ENCODE measurements around the gene KIF13A.
"Not testable (repeated sequence)": the region's sequence is repeated elsewhere in the genome, so short reads cannot be mapped to it uniquely, and the experiment has no call there.

Gene KIF13A

DNA sequence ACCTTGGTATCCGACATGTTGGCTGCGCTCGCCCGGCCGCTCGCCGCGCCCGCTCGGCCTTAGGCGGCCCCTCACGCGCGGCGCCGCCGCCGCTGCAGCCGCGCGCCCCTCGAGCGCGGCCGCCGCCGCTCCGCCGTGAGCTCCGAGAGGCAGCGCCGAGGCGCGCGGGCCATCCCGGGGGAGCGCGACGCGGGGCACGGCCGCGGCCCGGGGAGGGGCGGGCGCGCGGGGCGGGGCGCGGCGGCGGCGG lies at the start of gene KIF13A:
TSS of gene KIF13A (minus strand) at position 189 of the 250 bp plus-strand sequence. CDS start at position 17, 172 bp downstream.
- no peak for DNase-seq (ENCODE audit: low read depth in 3 of 3)

DNA sequence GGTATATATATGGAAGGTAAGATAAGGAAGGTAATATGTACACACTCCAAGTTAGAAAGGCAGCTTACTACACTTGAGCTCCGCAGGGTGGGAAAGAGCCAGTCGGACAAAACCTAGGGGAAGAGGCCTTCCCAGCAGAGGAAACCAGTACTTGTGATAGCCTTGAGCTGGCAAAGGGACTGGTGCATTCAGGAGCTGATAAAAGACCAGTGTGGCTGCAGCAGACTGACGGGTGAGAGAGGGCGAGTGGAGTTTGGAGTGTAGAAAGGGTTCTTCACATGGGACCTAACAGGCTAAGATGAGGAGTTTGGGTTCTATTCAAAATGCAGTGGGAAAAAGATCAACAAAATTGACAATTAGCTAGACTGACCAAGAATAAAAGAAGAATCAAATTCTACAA lies 49.3 kb upstream of the KIF13A start:
- DNase-seq (ENCODE audit: low read depth in 3 of 3) = no peak

DNA sequence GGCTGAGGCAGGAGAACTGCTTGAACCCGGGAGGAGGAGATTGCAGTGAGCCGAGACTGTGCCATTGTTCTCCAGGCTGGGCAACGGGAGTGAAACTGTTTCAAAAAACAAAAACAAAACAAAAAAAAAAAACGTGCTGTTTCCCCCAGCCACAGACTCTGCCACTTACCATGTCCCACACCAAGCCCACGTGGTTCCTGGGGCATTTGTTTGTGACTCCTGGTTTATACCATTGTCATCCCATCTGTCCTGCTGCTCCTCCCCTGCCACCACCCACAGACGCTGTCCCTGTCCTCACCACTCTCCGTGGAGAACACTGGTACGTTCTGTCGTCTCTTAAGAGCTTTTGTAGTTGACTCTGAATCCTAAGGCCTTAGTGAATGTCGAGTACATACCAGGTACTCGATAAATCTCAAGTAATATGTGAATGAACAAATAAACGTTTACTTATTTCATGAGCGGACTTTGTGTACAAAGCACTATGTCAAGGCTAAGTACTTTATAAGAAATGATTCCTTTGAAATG lies 48.0 kb upstream of the KIF13A start:
- no peak for DNase-seq (ENCODE audit: low read depth in 3 of 3)

DNA sequence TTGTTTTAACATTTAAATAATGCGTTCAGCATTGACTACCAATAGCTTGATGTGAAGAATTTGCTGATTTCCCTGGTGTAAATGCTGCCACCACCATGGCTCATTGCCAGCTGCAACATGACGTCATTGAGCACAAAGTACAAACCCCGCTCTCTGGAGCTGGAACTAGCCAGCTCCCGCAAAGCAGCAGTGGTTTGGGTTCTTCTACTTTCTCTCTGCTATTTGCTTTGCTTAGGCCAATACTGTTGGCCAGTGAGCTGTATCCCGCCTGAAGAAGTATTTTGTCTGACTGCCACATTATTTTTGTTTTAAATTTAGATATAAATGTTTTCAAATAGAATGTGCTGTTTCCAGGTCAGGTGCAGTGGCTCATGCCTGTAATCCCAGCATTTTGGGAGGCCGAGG lies 47.4 kb upstream of the KIF13A start:
- no peak for DNase-seq (ENCODE audit: low read depth in 3 of 3)

DNA sequence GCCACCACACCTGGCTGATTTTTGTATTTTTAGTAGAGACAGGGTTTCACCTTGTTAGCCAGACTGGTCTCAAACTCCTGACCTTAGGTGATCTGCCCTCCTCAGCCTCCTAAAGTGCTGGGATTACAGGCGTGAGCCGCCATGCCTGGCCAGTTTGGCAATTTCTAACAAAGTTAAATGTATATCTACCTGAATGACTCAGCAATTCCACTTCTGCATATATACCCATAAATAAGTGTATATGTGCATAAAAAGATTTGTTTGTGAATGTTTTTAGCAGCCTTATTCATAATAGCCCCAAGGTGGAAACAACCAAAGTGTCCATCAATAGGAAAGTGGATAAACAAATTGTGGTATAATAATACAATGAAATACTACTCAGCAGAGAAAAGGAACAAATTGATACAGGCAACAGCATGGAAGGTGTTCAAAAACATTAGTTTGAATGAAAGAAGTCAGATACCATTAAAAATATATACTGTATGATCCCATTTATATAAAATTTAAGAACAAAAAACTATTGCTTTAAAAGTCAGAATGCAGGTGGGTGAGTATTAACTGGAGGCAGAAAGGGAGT lies 44.3 kb upstream of the KIF13A start:
- no peak for DNase-seq (ENCODE audit: low read depth in 3 of 3)

DNA sequence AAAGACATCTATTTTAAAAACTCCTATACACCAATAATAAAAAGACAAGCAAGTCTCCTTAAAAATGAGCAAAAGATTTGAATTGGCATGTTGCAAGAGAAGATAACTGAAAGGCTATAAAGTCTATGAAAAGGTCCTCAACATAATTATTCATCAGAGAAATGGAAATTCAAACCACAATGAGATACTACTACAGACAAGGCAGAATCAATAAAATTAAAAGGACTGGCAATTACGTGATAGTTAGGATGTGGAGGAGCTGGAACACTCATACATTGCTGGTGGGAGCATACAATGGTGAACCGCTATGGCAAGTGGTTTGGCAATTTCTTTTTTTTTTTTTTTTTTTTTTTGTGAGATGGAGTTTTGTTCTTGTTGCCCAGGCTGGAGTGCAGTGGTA lies 43.8 kb upstream of the KIF13A start:
- no peak for DNase-seq (ENCODE audit: low read depth in 3 of 3)

DNA sequence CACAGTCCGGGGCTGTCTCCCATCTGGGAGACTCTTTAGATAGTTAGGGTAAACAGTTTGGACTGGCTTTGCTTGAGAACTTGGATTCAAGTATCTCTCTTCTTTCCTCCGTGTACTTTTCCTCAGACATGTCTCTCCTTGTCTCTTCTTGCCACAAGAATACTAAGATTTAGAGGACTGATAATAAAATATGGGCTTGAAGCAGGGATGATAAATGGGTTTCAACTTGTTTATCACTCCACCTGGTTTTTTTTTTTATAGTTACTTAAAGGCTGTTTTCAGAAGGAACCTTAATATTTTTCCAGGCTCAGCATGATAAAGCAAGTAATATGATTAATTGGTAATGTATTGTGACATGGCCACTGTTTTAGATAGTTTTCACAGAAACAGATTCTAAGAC lies 40.9 kb upstream of the KIF13A start:
- DNase-seq (ENCODE audit: low read depth in 3 of 3) = no peak

DNA sequence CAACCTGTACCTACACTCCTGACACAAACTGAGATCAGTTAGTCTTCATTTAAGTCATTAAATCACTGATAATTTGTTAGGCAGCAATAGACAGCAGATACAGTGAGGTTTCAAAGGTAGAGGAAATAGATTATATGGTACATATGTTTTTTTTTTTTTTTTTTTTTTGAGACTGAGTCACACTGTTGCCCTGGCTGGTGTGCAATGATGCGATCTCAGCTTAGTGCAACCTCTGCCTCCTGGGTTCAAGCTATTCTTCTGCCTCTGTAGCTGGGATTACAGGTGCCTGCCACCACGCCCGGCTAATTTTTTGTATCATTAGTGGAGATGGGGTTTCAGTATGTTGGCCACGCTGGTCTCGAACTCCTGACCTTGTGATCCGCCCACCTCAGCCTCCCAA lies 38.2 kb upstream of the KIF13A start:
- no peak for DNase-seq (ENCODE audit: low read depth in 3 of 3)

DNA sequence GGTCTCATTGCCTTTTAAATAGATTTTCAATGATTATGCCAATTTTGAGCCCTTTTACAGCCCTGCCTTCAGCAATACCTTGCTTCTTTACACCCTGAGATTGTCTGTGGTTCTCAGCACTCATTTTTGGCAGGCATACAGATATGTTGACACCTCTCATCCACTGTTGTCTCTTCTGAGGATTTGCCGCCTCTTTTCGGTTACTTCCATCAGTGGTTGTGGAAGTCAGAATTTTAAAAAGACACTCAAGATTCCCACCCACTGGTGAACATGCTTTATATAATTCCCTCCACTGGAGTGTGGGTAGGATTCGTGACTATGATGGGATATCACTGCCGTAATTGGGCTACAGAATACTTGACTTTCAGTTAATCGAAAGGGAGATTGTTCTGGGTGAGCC lies 37.4 kb upstream of the KIF13A start:
- DNase-seq (ENCODE audit: low read depth in 3 of 3) = no peak

DNA sequence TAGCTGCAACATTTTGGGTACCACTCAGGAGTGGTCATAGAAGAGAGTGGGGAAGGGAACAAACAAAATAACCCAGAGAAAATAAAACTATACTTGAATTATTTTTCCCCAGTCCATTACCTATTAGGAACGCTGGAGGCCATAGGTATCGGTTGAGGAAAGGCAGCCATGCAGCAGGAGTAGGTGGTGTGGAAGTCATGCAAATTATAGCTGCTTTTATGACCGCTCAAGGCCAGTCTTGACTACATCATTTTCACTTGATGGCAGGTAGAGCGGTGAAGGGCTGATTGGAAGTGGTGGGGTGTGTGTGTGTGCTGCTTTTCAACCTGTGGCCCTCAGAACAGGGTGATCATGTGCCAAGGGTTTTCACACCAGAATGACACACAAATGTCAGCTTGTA lies 36.5 kb upstream of the KIF13A start:
- DNase-seq (ENCODE audit: low read depth in 3 of 3) = no peak

DNA sequence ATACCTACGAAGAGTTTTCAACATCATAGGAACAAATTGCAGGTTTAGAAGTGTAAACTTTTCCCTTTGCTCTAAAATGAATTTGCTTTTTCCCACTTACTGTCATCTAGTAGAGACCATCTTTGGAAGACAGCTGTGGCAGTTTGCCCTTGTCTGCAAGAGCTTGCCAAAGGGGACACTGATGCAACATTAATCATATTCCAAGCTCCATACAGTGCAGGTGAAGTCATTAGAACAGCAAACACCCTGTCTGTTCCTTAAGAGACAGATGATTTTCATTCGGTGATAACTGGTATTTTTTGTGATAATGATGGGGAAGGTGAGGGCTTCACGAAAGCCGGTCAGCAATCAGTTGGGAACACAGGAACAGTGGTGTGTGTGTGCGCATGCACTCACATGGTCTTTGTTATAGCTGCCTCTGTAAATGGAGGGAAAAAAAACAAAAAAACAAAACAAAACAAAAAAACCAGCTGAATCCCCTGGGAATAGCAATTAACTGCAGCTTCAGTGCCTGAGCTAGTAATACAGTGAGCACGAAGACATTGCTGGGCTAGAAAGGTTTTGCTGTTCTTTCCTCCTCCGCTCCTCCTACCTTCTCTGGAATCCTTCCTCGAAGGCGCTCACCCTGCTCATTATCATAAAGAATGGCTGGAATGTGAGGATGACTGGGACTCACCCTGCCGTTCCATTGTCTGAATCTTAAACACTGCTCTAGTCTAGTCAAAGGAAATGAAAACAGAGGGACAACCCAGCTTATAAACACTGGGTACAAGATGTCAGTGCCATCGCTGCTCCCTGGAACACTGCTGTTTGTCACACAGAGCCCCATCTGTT lies 35.2 kb upstream of the KIF13A start:
- no peak for DNase-seq (ENCODE audit: low read depth in 3 of 3)

DNA sequence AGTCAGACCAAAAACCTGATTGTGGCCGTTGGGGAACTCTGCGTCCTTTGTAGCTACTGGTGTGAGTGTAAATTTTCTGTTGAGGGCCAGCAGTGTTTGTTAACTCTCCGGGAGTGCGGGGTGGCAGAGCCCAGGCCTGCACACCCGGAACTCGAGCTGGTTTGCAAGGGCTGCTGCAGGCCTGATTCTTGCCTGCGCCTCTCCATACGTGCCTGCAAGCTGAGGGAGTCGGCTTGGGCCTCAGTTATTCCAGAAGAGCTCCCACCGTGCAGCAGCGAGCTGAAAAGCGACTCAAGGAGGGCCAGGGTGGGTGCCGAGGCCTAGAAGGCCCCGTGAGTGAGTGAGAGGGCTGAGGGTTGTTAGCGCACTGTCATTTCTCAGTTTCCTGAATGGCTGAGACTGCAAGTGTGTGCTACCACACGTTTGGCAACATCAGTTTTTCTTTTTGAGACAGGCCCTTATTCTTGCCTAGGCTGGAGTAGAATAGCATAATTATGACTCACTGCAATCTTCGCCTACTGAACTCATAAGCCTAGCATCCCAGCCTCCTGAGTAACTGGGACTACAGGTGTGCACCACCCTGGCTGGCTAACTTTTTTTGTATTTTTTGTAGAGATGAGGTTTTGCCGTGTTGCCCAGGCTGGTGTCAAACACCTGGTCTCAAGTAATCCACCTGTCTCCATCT lies 33.9 kb upstream of the KIF13A start:
- DNase-seq (ENCODE audit: low read depth in 3 of 3) = no peak

DNA sequence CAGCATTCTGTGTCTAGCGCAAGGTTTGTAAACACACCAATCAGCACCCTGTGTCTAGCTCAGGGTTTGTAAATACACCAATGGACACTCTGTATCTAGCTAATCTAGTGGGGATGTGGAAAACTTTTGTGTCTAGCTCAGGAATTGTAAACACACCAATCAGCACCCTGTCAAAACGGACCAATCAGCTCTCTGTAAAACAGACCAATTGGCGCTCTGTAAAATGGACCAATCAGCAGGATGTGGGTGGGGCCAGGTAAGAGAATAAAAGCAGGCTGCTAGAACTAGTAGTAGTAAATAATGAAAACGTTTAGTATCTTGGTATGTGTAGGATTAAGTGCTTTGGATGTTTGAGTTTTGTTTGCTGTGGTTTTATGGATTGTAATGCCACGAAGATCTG lies 33.1 kb upstream of the KIF13A start:
- not testable (repeated sequence) for DNase-seq (ENCODE audit: low read depth in 3 of 3)

DNA sequence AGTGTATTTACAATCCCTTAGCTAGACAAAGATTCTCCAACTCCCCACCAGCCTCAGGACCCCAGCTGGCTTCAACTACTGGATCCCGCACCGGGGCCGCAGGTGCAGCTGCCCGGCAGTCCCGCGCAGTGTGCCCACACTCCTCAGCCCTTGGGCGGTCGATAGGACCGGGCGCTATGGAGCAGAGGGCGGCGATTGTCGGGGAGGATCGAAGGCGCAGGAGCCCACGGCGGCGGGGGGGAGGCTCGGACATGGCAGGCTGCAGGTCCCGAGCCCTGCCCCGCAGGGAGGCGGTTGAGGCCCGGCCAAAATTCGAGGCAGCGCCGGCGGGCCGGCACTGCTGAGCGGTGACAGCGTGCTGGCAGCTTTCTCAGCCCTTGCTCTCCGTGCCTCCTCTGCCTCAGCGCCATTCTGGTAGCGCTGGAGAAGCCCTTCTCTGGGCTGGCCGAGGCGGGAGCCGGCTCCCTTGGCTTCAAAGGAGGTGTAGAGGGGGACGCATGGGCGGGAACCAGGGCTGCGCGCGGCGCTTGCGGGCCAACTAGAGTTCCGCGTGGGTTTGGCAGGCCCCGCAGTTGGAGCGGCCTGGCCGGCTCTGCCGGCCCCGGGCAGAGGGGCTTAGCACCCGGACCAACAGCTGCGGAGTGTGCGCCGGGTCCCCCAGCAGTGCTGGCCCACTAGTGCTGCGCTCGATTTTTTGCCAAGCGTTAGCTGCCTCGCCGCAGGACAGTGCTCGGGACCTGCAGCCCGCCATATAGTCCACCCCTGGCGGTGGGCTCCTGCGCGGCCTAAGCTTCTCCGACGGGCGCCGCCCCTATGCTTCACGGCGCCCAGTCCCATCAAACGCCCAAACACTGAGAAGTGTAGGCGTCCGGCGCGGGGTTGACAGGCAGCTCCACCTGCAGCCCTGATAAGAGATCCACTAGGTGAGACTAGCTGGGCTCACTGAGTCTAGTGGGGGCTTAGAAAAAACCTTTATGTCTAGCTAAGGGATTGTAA lies 32.4 kb upstream of the KIF13A start:
- no peak for DNase-seq (ENCODE audit: low read depth in 3 of 3)

DNA sequence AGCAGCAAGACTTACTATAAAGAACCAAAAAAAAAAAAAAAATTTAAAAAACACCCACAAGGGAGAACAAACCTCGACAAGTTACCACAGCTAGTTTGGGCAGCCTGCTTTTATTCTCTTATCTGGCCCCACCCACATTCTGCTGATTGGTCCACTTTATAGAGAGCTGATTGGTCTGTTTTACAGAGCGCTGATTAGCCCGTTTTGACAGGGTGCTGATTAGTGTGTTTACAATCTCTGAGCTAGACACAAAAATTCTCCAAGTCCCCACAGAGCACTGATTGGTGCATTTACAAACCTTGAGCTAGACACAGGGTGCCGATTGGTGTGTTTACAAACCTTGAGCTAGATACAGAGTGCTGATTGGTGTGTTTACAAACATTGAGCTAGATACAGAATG lies 31.7 kb upstream of the KIF13A start:
- DNase-seq (ENCODE audit: low read depth in 3 of 3) = not testable (repeated sequence)

DNA sequence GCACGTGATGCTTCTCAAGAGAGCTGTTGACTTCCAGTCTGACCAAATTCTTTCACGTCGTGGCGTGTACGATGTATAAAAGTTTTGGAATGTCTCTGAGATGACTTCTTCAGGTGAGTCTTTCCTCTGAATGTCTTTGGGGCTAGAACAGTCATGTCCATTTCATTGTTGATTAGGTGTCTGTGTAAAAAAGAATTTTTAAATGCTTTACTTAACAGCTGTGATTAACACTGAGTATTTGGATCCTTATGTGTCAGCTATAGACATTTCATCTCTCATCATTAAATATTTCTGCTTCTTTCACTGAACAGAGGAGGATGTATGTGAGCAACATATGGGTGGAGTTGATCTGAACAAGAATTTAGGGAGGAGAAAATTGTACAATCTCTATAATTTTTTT lies 29.3 kb upstream of the KIF13A start:
- DNase-seq (ENCODE audit: low read depth in 3 of 3) = no peak

DNA sequence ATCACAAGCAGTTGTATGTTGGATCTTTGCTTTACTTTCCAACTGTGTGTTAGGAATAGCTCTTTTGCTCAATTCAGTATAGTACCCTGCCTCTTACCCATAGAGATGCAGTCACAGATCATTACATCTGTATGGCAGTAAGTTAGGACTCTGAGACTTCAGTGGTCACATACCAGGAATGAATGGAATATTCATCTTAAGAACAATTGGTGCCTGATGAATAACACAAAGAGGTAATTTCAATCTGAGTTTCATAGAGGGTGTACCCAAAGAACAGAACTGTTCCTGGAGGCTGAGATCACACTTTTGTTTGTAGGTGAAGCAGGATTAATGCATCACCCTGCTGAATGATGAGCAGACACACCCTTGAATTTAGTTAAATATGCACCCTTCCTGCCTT lies 28.7 kb upstream of the KIF13A start:
- DNase-seq (ENCODE audit: low read depth in 3 of 3) = no peak

DNA sequence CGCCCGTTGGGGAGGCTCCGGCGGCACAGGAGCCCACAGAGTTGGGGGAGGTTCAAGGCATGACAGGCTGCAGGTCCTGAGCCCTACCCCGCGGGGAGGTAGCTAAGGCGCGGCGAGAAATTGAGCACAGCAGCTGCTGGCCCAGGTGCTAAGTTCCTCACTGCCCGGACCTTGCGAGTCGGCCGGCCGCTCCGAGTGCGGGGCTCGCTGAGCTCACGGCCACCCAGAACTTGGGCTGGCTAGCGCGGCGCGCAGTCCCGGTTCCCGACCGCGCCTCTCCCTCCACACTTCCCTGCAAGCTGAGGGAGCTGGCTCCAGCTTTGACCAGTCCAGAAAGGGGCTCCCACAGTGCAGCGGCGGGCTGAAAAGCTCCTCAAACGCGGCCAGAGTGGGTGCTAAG lies 23.9 kb upstream of the KIF13A start:
- DNase-seq (ENCODE audit: low read depth in 3 of 3) = no peak

DNA sequence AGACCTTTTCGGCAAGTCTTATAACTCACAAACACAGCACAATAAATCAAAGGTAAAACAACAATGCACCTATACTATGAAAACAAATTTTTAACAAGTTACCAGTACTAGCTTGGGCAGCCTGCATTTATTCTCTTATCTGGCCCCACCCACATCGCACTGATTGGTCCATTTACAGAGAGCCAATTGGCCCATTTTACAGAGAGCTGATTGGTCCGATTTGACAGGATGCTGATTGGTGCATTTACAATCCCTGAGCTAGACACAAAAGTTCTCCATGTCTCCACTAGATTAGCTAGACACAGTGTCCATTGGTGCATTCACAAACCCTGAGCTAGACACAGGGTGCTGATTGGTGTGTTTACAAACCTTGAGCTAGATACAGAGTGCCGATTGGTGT lies 23.1 kb upstream of the KIF13A start:
- DNase-seq (ENCODE audit: low read depth in 3 of 3) = not testable (repeated sequence)

DNA sequence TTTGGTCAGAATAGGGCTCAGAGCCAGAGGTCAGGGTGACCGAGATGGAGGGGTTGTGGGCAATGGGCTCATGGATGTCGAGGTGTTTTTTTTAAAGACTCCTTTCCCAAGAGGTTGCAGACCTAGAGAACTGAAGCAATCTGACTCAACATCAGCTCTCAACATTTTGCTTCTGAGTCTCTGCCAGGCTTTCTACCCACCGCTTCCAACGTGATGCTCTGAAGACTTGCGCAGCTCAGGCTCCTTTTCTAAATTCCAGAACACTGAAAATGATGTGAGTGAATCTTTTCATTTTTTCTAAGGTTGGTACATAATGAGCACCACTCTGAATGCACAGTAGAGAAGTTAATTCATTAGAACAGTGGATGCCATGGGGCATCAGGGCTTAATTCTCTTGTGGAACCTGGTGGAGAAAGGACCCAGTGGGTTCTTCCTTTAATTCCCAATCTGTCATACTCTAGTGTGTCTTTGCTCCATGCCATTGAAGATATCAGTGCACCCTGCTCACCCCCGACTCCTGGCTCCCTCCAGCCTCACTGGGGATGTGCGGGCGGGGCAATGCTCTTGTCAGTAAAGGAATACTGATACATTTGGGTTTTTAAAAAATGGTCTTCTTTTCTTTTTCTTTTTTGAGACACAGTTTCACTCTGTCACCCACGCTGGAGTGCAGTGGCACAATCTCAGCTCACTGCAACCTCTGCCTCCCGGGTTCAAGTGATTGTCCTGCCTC lies 17.0 kb upstream of the KIF13A start:
- DNase-seq (ENCODE audit: low read depth in 3 of 3) = no peak

DNA sequence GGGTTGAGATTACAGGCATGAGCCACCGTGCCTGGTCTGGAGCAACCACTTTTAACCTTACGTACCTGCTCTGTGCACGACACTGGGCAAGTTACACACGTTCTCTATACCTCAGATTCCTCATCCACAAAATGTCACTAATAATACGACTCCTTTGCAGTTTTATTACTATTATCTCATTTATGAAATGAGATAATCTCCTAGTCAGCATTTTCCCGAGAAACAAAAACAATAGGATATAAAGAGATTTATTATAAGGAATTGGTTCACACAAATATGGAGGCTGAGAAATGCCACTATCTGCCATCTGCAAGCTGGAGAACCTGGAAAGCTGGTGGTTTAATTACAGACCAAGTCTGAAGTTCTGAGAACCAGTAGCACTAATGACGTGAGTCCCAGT lies 12.0 kb upstream of the KIF13A start:
- no peak for DNase-seq (ENCODE audit: low read depth in 3 of 3)

Measured in stimulated activated CD4-positive, alpha-beta T cell treated with anti-CD3 and anti-CD28 coated beads, TNF-alpha, amount 100 ng/mL, for 4 hours (primary cell).